CD4-positive, alpha-beta T cell (primary cell): Measurements from ENCODE around the gene HMGA1. TPM values are rescaled to one million over a fixed set of nuclear protein-coding genes. Genes with fewer than 3 reads are reported as not detected.
"Not testable (repeated sequence)": the region's sequence is repeated elsewhere in the genome, so short reads cannot be mapped to it uniquely, and the experiment has no call there.

Experiments
- ATAC-seq: fragments of 200-7000 bp; cut with Tn5 transposase; one replicate; pipeline ENCODE4 v1.10.0; 2022; ENCODE audit warnings: mild to moderate bottlenecking; ENCODE audit not compliant: poor library complexity
- CTCF ChIA-PET: fragments of 350-600 bp; sonication (Branson Sonifier 250); formaldehyde crosslinking; loops from one replicate; lab custom pipeline; 2021; ENCODE audit warnings: antibody characterized with exemption, inconsistent platforms; lab: Charles Lee
- POLR2A ChIA-PET: fragments of 350-600 bp; sonication (Branson Sonifier 250); formaldehyde crosslinking; loops from one replicate; lab custom pipeline; 2021; ENCODE audit warnings: antibody characterized with exemption, inconsistent platforms; lab: Charles Lee
- DNase-seq, 14 experiments: peaks; one replicate each; pipeline ENCODE4 v3.0.0-alpha.2; 2013 to 2020; ENCODE audit warnings: mixed read lengths in 2 of 14
- H3K27ac ChIP-seq, 2 donors: one replicate each; pipeline versions ENCODE4 v1.5.1 to v1.7.0; 2013; ENCODE audit warnings: low read length in 2 of 2, low read depth in 1 of 2, mild to moderate bottlenecking in 1 of 2
- H3K27me3 ChIP-seq, 2 experiments: 1 replicate in 1 of 2; 2 replicates in 1 of 2; pipeline versions ENCODE4 v1.6.1 to v1.7.0; 2013; ENCODE audit warnings: low read length in 2 of 2, control low read depth in 1 of 2, mild to moderate bottlenecking in 1 of 2, moderate library complexity in 1 of 2; ENCODE audit not compliant: insufficient read depth in 2 of 2, control insufficient read depth in 1 of 2
- H3K36me3 ChIP-seq: one replicate; pipeline ENCODE4 v1.6.1; 2013; ENCODE audit warnings: low read length, control low read depth; ENCODE audit not compliant: insufficient read depth
- H3K4me1 ChIP-seq: one replicate; pipeline ENCODE4 v1.6.1; 2013; ENCODE audit warnings: low read length, control low read depth; ENCODE audit not compliant: insufficient read depth
- H3K4me3 ChIP-seq: one replicate; pipeline ENCODE4 v1.5.1; 2013; ENCODE audit warnings: mild to moderate bottlenecking, low read length, moderate library complexity
- H3K9me3 ChIP-seq, 2 experiments: 1 replicate in 1 of 2; 2 replicates in 1 of 2; pipeline versions ENCODE4 v1.6.1 to v1.7.0; 2013; ENCODE audit warnings: low read length in 2 of 2, mild to moderate bottlenecking in 2 of 2, control low read depth in 1 of 2, moderate library complexity in 1 of 2; ENCODE audit not compliant: control insufficient read depth in 1 of 2, insufficient read depth in 1 of 2
- H3K27ac Mint-ChIP-seq: one replicate; pipeline ENCODE4 v1.8.0; 2020; ENCODE audit warnings: mixed read lengths
- H3K27me3 Mint-ChIP-seq: one replicate; pipeline ENCODE4 v1.8.0; 2021; ENCODE audit warnings: mixed read lengths
- H3K36me3 Mint-ChIP-seq: one replicate; pipeline ENCODE4 v1.8.0; 2021; ENCODE audit warnings: low read depth, mixed read lengths
- H3K4me1 Mint-ChIP-seq: one replicate; pipeline ENCODE4 v1.8.0; 2021; ENCODE audit warnings: low read depth, mixed read lengths
- H3K4me3 Mint-ChIP-seq: one replicate; pipeline ENCODE4 v1.8.0; 2020; ENCODE audit warnings: mild to moderate bottlenecking, mixed read lengths
- H3K9me3 Mint-ChIP-seq: one replicate; pipeline ENCODE4 v1.8.0; 2020; ENCODE audit warnings: mixed read lengths
- intact Hi-C, 2 experiments: fragments of 100-400 bp; cut with DNase I in 1 of 2; cut with micrococcal nuclease in 1 of 2; formaldehyde crosslinking; loops; one replicate each; pipeline versions ENCODE4 v1.15.1 to v1.9.0; 2023 to 2025; cut with DNase I, micrococcal nuclease
- total RNA-seq, 174 experiments: library from RNA in 2 of 174; stranded (reverse) in 2 of 174; gene quantifications; one replicate each; pipeline ENCODE4 v1.2.3 and lab custom pipeline; 2021 to 2026
- TF ChIP-seq, protein P1 (sequence below): fragments of 200-600 bp; IDR thresholded peaks from one replicate; pipeline ENCODE4 v1.8.0; 2022; ENCODE audit warnings: antibody characterized with exemption, mild to moderate bottlenecking

HMGA1 gene
- total RNA-seq, 2 experiments from 2014 or later, result 102 to 107 TPM

- Mint-ChIP-seq H3K4me1 (peaks cover 51% of the 10 kb centered on the region), H3K27me3 (no peaks in the 10 kb centered on the region), H3K4me3 (no peak overlapping the region), H3K9me3 (no peaks in the 10 kb centered on the region), H3K27ac (peak overlapping the region; percentile 84), H3K36me3 (peaks cover 63% of the 10 kb centered on the region)
- peak in 6 of 14 experiments; percentile 26 to 72 (median 58) for DNase-seq
- intact Hi-C loops, result loop anchor here in 1 of 2 experiments (10.0 kb wide), 1 partner anchor 1399 kb away; the partner anchor contains the start of gene PSMB8
- Histone ChIP-seq H3K27me3 (no peaks in the 10 kb centered on the region), H3K9me3 (no peaks in the 10 kb centered on the region), H3K4me1 (peaks cover 73% of the 10 kb centered on the region), H3K27ac (peak overlapping the region in 1 of 2 donors; percentile 38), H3K36me3 (peaks cover 45% of the 10 kb centered on the region), H3K4me3 (no peak overlapping the region)
- ChIA-PET POLR2A (no interaction called here), CTCF (interaction anchor here (1.2 to 1.5 kb wide), 3 partner anchors 12 to 171 kb away, joined by 3 to 4 read pairs (median 3); no protein-coding TSS in a partner anchor)
- ATAC-seq, result no peak
- TF ChIP-seq, protein P1, sequence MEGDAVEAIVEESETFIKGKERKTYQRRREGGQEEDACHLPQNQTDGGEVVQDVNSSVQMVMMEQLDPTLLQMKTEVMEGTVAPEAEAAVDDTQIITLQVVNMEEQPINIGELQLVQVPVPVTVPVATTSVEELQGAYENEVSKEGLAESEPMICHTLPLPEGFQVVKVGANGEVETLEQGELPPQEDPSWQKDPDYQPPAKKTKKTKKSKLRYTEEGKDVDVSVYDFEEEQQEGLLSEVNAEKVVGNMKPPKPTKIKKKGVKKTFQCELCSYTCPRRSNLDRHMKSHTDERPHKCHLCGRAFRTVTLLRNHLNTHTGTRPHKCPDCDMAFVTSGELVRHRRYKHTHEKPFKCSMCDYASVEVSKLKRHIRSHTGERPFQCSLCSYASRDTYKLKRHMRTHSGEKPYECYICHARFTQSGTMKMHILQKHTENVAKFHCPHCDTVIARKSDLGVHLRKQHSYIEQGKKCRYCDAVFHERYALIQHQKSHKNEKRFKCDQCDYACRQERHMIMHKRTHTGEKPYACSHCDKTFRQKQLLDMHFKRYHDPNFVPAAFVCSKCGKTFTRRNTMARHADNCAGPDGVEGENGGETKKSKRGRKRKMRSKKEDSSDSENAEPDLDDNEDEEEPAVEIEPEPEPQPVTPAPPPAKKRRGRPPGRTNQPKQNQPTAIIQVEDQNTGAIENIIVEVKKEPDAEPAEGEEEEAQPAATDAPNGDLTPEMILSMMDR, result no peak
These were observed 7.5 kb downstream of the HMGA1 start for GRCh38 chr6:34243901-34244884.

DNA sequence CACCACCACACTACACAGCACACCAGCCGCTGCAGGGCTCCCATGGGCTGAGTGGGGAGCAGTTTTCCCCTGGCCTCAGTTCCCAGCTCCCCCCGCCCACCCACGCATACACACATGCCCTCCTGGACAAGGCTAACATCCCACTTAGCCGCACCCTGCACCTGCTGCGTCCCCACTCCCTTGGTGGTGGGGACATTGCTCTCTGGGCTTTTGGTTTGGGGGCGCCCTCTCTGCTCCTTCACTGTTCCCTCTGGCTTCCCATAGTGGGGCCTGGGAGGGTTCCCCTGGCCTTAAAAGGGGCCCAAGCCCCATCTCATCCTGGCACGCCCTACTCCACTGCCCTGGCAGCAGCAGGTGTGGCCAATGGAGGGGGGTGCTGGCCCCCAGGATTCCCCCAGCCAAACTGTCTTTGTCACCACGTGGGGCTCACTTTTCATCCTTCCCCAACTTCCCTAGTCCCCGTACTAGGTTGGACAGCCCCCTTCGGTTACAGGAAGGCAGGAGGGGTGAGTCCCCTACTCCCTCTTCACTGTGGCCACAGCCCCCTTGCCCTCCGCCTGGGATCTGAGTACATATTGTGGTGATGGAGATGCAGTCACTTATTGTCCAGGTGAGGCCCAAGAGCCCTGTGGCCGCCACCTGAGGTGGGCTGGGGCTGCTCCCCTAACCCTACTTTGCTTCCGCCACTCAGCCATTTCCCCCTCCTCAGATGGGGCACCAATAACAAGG, 8.5 kb downstream of the HMGA1 start:
- H3K27me3 ChIP-seq, ATAC-seq, H3K27ac ChIP-seq, H3K27ac Mint-ChIP-seq, DNase-seq, H3K9me3 Mint-ChIP-seq, H3K4me3 ChIP-seq, H3K4me3 Mint-ChIP-seq, H3K27me3 Mint-ChIP-seq, POLR2A ChIA-PET, H3K9me3 ChIP-seq: not testable (repeated sequence)
- Mint-ChIP-seq H3K36me3 (peaks cover 62% of the 10 kb centered on the region), H3K4me1 (peaks cover 50% of the 10 kb centered on the region)
- peaks cover 43% of the 10 kb centered on the region for H3K36me3 ChIP-seq
- CTCF ChIA-PET, result interaction anchor here (1.5 kb wide), 1 partner anchor 170 kb away, joined by 3 read pairs; no protein-coding TSS in a partner anchor
- peaks cover 71% of the 10 kb centered on the region for H3K4me1 ChIP-seq
- intact Hi-C loops, result loop anchor here in 1 of 2 experiments (5.0 to 10.0 kb wide), 4 partner anchors 452 to 1400 kb away; partner anchors contain the start of genes ANKS1A, ILRUN, LEMD2 and PSMB8

DNA sequence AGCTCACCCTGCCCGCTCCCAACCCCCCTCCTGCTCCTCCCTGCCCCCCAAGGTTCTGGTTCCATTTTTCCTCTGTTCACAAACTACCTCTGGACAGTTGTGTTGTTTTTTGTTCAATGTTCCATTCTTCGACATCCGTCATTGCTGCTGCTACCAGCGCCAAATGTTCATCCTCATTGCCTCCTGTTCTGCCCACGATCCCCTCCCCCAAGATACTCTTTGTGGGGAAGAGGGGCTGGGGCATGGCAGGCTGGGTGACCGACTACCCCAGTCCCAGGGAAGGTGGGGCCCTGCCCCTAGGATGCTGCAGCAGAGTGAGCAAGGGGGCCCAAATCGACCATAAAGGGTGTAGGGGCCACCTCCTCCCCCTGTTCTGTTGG, 9.1 kb downstream of the HMGA1 start:
- H3K36me3 ChIP-seq, result peaks cover 41% of the 10 kb centered on the region
- not testable (repeated sequence) for H3K9me3 ChIP-seq, ATAC-seq, H3K4me3 ChIP-seq, H3K9me3 Mint-ChIP-seq, H3K4me3 Mint-ChIP-seq, H3K27me3 ChIP-seq, H3K27ac ChIP-seq, DNase-seq, H3K27me3 Mint-ChIP-seq
- H3K4me1 Mint-ChIP-seq, result peaks cover 47% of the 10 kb centered on the region
- H3K4me1 ChIP-seq, result peaks cover 68% of the 10 kb centered on the region
- intact Hi-C loops, result loop anchor here in 1 of 2 experiments (5.0 to 10.0 kb wide), 4 partner anchors 452 to 1401 kb away; partner anchors contain the start of genes ANKS1A, ILRUN, LEMD2 and PSMB8
- CTCF ChIA-PET, result interaction anchor here (0.7 kb wide), 1 partner anchor 49 kb away, joined by 3 read pairs; no protein-coding TSS in a partner anchor
- peak overlapping the region; percentile 59 for H3K27ac Mint-ChIP-seq
- H3K36me3 Mint-ChIP-seq, result peaks cover 57% of the 10 kb centered on the region
- POLR2A ChIA-PET, result interaction anchor here (5.1 kb wide), 1 partner anchor 9 kb away, joined by 80 read pairs; the partner anchor contains the start of gene HMGA1
